B cell (primary cell): ENCODE data around the gene FAU. TPM values are rescaled to one million over a fixed set of nuclear protein-coding genes. Genes with fewer than 3 reads are reported as not detected.

Source experiments
- ATAC-seq: fragments of 200-7000 bp; cut with Tn5 transposase; one replicate; pipeline ENCODE4 v1.10.0; 2021; ENCODE audit warnings: low read depth, mild to moderate bottlenecking, moderate number of reproducible peaks, moderate library complexity
- CTCF ChIA-PET: fragments of 350-600 bp; sonication (Branson Sonifier 250); formaldehyde crosslinking; loops from one replicate; lab custom pipeline; 2021; ENCODE audit warnings: antibody characterized with exemption, inconsistent platforms; lab: Charles Lee
- POLR2A ChIA-PET: fragments of 350-600 bp; sonication (Branson Sonifier 250); formaldehyde crosslinking; loops from one replicate; lab custom pipeline; 2021; ENCODE audit warnings: antibody characterized with exemption; lab: Charles Lee
- DNase-seq: peaks from one replicate; pipeline ENCODE4 v3.0.0; 2013
- H2AFZ ChIP-seq: 2 replicates; pipeline ENCODE4 v1.6.1; 2012; ENCODE audit warnings: mild to moderate bottlenecking, low read depth, low read length; ENCODE audit not compliant: insufficient read depth, poor library complexity, severe bottlenecking
- H3K27ac ChIP-seq, 2 donors: 1 replicate in 1 of 2; 2 replicates in 1 of 2; pipeline ENCODE4 v1.5.1; 2012 to 2013; ENCODE audit warnings: low read length in 2 of 2, mild to moderate bottlenecking in 2 of 2, moderate library complexity in 1 of 2
- H3K27me3 ChIP-seq, 4 experiments: fragments of 200-600 bp in 1 of 4; sonication (generic) in 1 of 4; replicated peaks in 1 of 4; 1 replicate in 2 of 4; 2 replicates in 2 of 4; pipeline versions ENCODE4 v1.6.1 to v1.7.0; 2013 to 2016; ENCODE audit warnings: low read length in 3 of 4, mild to moderate bottlenecking in 2 of 4, mixed read lengths in 1 of 4, moderate library complexity in 1 of 4; ENCODE audit not compliant: insufficient read depth in 4 of 4, control insufficient read depth in 3 of 4; ENCODE audit errors: control extremely low read depth in 1 of 4
- H3K36me3 ChIP-seq, 2 experiments: replicated peaks in 1 of 2; 1 replicate in 1 of 2; 2 replicates in 1 of 2; pipeline versions ENCODE4 v1.6.1 to v1.7.1; 2013; ENCODE audit warnings: low read length in 1 of 2; ENCODE audit not compliant: insufficient read depth in 2 of 2, control insufficient read depth in 1 of 2; ENCODE audit errors: control extremely low read depth in 1 of 2, extremely low read depth in 1 of 2
- H3K4me1 ChIP-seq, 2 donors: fragments of 200-600 bp in 1 of 2; sonication (generic) in 1 of 2; 1 replicate in 1 of 2; 2 replicates in 1 of 2; pipeline versions ENCODE4 v1.5.1 to v1.6.1; 2013 to 2017; ENCODE audit warnings: low read length in 2 of 2; ENCODE audit not compliant: control insufficient read depth in 2 of 2, insufficient read depth in 2 of 2
- H3K4me2 ChIP-seq: replicated peaks from 2 replicates; pipeline ENCODE3; 2012; ENCODE audit warnings: mild to moderate bottlenecking, low read depth, low read length; ENCODE audit not compliant: poor library complexity, severe bottlenecking
- H3K4me3 ChIP-seq, 5 experiments: fragments of 200-600 bp in 1 of 5; sonication (generic) in 1 of 5; 1 replicate in 3 of 5; 2 replicates in 2 of 5; pipeline versions ENCODE4 v1.5.1 to v1.7.0; 2011 to 2016; ENCODE audit warnings: low read length in 4 of 5, mild to moderate bottlenecking in 4 of 5, low read depth in 2 of 5, control low read depth in 1 of 5, moderate library complexity in 1 of 5; ENCODE audit not compliant: insufficient read depth in 1 of 5; ENCODE audit errors: control extremely low read depth in 1 of 5, extremely low read depth in 1 of 5
- H3K79me2 ChIP-seq: fragments of 200-600 bp; sonication (generic); one replicate; pipeline ENCODE4 v1.6.0; 2016; ENCODE audit warnings: low read length; ENCODE audit not compliant: control insufficient read depth, insufficient read depth
- H3K9ac ChIP-seq: fragments of 200-600 bp; sonication (generic); 2 replicates; pipeline ENCODE4 v1.6.1; 2017; ENCODE audit warnings: mild to moderate bottlenecking, low read length, moderate library complexity
- H3K9me3 ChIP-seq, 3 donors: one replicate each; pipeline versions ENCODE4 v1.6.1 to v1.7.1; 2013; ENCODE audit warnings: low read length in 2 of 3; ENCODE audit not compliant: control insufficient read depth in 2 of 3, insufficient read depth in 1 of 3; ENCODE audit errors: control extremely low read depth in 1 of 3
- H4K20me1 ChIP-seq: 2 replicates; pipeline ENCODE4 v1.6.0; 2012; ENCODE audit warnings: mild to moderate bottlenecking, low read length; ENCODE audit not compliant: insufficient read depth, control insufficient read depth, poor library complexity, severe bottlenecking
- H3K27ac Mint-ChIP-seq: one replicate; pipeline ENCODE4 v1.8.0; 2021; ENCODE audit warnings: mixed read lengths
- H3K27me3 Mint-ChIP-seq: one replicate; pipeline ENCODE4 v1.8.0; 2021; ENCODE audit warnings: mixed read lengths
- H3K4me1 Mint-ChIP-seq: one replicate; pipeline ENCODE4 v1.8.0; 2021; ENCODE audit warnings: mixed read lengths
- H3K4me3 Mint-ChIP-seq: one replicate; pipeline ENCODE4 v1.8.0; 2021; ENCODE audit warnings: mixed read lengths
- H3K9me3 Mint-ChIP-seq: one replicate; pipeline ENCODE4 v1.8.0; 2022; ENCODE audit warnings: mixed read lengths; ENCODE audit not compliant: insufficient read depth
- CTCF ChIP-seq: fragments of 200-600 bp; IDR thresholded peaks from one replicate; pipeline ENCODE4 v1.8.0; 2022; ENCODE audit warnings: antibody characterized with exemption, mild to moderate bottlenecking
- EZH2 ChIP-seq: IDR thresholded peaks from 2 replicates; pipeline ENCODE4 v1.6.1; 2012; ENCODE audit warnings: borderline replicate concordance, low read depth, mild to moderate bottlenecking, moderate library complexity, low read length; ENCODE audit not compliant: insufficient read depth, poor library complexity, severe bottlenecking
- WGBS: methylation state at CpG from one replicate; pipeline ENCODE4 v1.1.5; 2013; ENCODE audit warnings: missing lambda C conversion rate; ENCODE audit not compliant: insufficient coverage; 5-methylcytosine and 5-hydroxymethylcytosine counted together
- intact Hi-C: fragments of 100-400 bp; cut with micrococcal nuclease; formaldehyde crosslinking; loops from one replicate; pipeline ENCODE4 v1.10.0; 2022
- polyA plus RNA-seq: library from polyadenylated mRNA; depleted of rRNA; stranded (reverse); fragments of >200 nt; gene quantifications from 2 replicates; pipeline ENCODE4 v1.2.3, GENCODE V29; 2012
- total RNA-seq, 2 donors: library from RNA; stranded (reverse); fragments of 120-200 nt in 1 of 2; gene quantifications; 1 replicate in 1 of 2; 2 replicates in 1 of 2; pipeline versions ENCODE4 v1.2.3 to v1.2.4, GENCODE V29; 2013 to 2022

Gene FAU
- total and polyA plus RNA-seq, 2 donors (not counting 1 experiment from before 2014, with no cell fraction given), result 1,318 to 1,559 TPM

- Histone ChIP-seq H2AFZ (no peak overlapping the region), H3K4me2 (no peak overlapping the region), H3K4me3 (no peak overlapping the region), H3K27me3 (no peaks in the 10 kb centered on the region), H3K4me1 (peaks cover 39 to 58% of the 10 kb centered on the region in 2 donors), H3K9ac (no peak overlapping the region), H3K36me3 (peaks cover 3 to 83% of the 10 kb centered on the region in 2 experiments), H3K27ac (no peak overlapping the region), H3K79me2 (peaks cover 79% of the 10 kb centered on the region), H3K9me3 (no peaks in the 10 kb centered on the region), H4K20me1 (peaks cover 76% of the 10 kb centered on the region)
- ATAC-seq (no peak), DNase-seq (peak; percentile 4)
- Mint-ChIP-seq H3K4me1 (peaks cover 48% of the 10 kb centered on the region), H3K9me3 (no peaks in the 10 kb centered on the region), H3K27ac (no peak overlapping the region), H3K27me3 (no peaks in the 10 kb centered on the region), H3K4me3 (no peak overlapping the region)
- no peak for TF ChIP-seq EZH2
- no peak for TF ChIP-seq CTCF
- POLR2A ChIA-PET, result interaction anchor here (1.2 kb wide), 1 partner anchor 43 kb away, joined by 3 read pairs; the partner anchor contains the start of gene SPDYC
- WGBS, result 91% methylated on average over 9 of the region's 12 CpGs
- CTCF ChIA-PET, result interaction anchor here (1.5 to 4.4 kb wide), 2 partner anchors 10 to 15 kb away, joined by 4 to 20 read pairs; partner anchors contain the start of genes TM7SF2 and ZNHIT2
- intact Hi-C loops, result no loop called here
Observed at GRCh38 chr11:65127473-65128181, 5.7 kb upstream of the FAU start.
